NOMO-1 (cell line): ENCODE results near the gene LAPTM5.
"Not testable (repeated sequence)": the region's sequence is repeated elsewhere in the genome, so short reads cannot be mapped to it uniquely, and the experiment has no call there.

ENCODE experiments used
- DNase-seq, 2 experiments: peaks; one replicate each; lab custom pipeline; 2025; ENCODE audit not compliant: unreplicated experiment in 2 of 2; lab: John Stamatoyannopoulos, UW

The LAPTM5 gene

DNA sequence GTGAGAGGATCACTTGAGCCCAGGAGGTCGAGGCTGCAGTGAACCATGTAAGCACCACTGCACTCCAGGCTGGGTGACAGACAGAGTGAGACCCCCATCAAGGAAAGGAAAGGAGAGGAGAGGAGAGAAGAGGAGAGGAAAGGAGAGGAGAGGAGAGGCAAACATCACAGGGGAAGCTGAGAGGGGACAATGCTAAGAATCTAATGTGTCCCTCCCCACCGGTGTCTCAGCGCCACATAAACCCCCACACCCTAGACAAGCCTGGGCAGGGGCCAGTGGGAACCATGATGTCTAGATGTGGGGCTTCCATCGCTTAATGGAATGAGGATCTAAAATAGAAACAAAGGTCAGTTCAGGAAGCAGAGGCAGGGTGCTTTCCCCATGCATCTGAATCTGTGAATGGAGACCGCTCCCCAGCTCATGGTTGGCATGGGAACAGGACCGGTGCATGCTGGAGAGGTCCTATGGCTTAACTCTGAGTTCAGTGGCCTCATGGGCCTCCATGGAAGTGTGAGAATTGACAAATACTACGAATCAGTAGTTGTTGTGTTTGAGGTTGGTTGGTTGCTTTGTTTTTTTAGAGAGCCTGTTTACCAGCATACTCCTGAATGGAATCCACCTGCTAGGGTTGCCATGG lies 16.3 kb upstream of the LAPTM5 start:
- DNase-seq, result no peak

GRCh38 chr1:30771005-30771404 lies 13.4 kb upstream of the LAPTM5 start:
- no peak for DNase-seq

GRCh38 chr1:30770150-30770549 lies 12.6 kb upstream of the LAPTM5 start:
- DNase-seq, result no peak

GRCh38 chr1:30768830-30769718 lies 11.5 kb upstream of the LAPTM5 start:
- no peak for DNase-seq

GRCh38 chr1:30768159-30768829 lies 10.7 kb upstream of the LAPTM5 start:
- no peak for DNase-seq

GRCh38 chr1:30766948-30767347 lies 9.4 kb upstream of the LAPTM5 start:
- not testable (repeated sequence) for DNase-seq

GRCh38 chr1:30765556-30766434 lies 8.2 kb upstream of the LAPTM5 start:
- no peak for DNase-seq

DNA sequence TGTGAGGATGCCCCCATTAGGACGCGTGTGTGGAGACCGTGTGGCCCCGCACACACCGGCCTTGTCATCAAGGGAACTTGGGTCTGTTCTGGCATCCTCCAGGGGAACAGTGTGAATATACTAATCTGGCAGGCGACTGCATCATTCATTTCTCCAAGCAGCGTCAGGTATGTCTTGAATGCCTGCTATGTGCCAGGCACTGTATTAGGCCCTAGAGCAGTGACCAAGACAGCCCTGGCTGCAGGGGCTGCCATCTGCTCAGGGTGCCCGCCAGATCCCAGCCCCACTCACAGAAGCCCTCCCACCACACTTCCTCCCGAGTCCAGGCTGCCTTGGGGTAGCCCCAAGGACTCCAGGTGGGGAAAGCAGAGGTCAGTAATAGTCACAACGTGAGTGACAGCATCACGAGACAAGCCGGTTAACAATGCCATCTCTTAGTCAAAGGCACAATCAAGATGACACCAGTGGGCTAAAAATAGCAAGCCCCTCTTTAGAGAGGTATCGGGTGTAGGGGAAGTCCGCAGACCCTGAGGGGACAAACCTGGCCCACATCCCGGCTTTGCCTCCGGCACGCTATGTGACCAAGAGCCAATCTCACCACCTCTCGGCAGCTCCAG lies 7.5 kb upstream of the LAPTM5 start:
- no peak for DNase-seq

- no peak for DNase-seq
Observed at GRCh38 chr1:30764396-30764795, 6.8 kb upstream of the LAPTM5 start.

DNA sequence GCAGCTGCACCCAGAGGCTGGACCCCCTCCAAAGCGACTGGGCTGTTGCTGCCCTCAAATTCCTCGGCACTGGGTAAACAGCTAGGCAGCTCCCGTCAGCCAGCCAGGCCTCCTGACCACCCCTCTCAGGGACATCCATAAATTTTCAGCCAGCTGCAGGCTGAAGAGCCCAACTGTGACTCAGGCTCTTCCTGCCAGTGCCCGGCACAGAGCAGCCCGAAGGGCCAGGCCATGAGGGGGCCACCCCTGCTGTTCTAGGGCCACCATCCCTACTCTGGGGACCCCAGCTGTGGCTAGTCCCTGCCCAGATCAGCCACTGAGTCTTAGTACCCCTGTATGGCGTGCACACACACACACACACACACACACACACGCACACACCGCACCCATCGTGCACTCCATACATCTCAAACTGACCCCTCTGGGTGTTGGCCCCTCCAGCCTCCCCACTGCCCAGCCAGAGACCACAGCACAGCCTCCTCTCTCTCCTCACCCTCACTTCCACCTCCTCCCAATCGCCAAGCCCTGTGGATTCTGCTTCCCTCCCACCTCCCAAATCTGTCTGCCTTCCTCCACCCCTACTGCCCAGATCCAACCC lies 6.2 kb upstream of the LAPTM5 start:
- DNase-seq, result no peak

DNA sequence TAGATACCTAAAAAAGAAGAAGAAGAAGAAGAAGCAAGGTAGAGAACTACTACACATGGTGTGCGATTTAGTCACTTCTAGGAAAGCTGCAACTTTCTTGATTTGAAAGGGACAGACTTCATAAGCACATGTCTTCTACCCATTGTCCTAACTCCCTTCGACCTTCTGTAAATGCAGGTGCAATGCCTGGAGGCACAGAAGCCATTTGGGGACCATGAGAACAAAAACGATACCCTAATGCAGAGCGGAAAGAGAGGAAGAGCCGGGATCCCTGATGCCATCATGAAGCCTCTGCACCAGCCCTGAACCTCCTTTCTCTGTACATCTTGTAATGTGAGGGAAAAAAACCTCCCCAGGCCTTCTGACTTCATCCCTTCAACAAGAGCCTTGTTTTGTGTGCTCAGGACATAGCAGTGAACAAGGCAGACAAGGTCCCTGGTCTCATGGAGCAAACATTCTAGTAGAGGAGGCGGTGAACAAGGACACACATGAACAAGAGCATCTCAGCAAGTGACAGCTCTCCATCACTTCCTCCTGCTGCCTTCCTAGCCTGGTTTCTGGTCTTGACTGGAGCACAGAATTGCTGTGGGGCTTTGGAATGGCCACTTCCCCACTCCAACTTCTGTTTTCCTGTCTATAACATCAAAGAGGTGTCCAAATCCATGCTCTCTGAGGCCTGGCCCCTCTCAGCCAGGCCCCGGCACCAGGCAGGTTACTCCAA lies 5.5 kb upstream of the LAPTM5 start:
- DNase-seq, result no peak

GRCh38 chr1:30762152-30762929 lies 4.8 kb upstream of the LAPTM5 start:
- DNase-seq, result no peak

DNA sequence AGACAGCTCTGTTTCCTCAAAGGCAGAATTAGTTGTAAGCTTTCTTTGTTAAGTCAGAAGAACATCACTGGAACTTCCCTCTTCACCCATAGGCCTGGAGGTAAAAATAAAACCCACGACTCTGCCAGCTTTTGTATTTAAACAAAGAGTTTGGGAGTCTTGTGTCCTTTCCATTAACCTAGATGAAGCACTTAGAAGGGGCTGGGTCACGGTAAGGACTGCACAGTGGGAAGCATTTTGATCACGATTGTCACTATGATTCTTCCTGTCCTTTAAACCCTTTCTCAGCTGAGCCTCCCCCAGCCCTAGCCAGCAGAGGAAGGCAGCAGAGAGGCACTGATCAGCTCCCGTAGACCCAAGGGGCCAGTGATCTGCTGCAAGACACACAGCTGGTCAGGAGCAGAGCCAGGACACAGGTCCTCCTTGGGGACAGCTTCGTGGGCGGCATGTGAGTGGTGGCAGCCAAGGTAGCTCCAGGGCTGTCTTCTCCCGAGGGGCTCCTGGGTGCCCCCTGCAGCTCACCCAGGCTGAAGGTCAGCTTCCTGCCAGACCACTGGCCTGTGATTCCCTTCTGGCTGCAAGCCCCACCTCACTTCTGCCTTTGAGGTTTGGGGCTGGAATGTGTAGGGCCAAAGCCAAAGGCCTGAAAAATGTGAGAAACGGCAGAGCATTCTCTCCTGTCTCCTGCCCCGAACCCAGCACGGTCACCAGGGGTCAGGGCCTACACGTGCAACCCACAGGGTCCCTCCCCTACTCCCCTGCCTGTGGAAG lies 4.0 kb upstream of the LAPTM5 start:
- DNase-seq, result no peak

GRCh38 chr1:30760596-30761324 lies 3.2 kb upstream of the LAPTM5 start:
- no peak for DNase-seq

DNA sequence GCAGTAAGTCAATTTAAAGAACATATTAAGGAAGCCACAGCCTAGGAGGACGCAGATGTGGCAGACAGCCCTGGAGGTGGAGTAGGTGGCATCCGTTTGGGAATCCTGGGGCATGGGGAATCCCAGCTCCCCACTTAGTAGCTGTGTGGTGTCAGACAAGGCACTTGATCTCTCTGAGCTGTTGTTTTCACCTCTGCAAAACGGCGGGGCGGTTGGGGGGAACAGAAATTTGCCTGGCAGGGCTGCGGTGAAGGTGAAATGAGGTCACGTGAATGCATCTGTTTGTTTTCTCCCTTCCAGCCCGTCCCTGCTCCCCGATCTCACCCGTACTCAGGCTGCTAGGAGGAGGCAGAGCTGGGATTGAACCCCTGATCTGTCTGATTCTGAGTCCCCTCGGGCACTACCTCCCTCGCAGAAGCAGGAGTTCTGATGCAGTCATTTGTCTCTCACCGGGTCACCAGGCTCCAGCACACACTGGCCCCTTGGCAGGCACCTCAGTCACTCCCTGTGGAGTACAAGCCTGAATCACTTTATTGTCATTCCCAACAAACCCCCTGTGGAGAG lies 2.2 kb upstream of the LAPTM5 start:
- DNase-seq, result no peak

DNA sequence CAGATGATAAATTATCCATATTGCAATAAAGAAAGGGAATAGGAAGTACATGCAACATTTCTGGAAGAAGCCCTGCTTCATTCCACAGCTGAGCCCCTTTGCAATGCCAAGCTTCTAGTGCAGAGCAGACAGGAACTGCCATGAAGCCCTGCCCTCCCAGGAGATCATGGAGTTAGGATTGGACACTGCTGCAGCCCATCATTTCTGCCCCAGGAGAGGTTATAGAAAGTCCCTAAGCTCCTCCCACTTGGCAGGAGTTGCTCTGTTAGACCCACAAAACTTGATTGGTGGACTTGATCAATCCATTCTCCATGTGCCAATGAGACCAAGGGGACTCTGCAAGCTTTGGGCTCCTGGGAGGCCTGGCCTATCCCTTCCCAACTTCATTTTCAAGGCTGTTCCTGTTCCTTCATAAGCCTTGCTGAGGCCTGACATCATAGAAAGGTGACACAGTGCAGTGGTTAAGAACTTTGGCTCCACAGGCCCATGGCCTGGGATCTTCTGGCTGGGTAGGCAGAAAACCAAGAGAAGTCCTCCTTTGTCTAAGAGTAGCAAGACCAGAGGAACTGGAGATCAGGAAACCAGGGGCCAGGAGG lies 1.3 kb upstream of the LAPTM5 start:
- DNase-seq, result peak in 1 of 2 experiments; percentile 18
